ENCODE measurements around the gene RBM15.

DNA sequence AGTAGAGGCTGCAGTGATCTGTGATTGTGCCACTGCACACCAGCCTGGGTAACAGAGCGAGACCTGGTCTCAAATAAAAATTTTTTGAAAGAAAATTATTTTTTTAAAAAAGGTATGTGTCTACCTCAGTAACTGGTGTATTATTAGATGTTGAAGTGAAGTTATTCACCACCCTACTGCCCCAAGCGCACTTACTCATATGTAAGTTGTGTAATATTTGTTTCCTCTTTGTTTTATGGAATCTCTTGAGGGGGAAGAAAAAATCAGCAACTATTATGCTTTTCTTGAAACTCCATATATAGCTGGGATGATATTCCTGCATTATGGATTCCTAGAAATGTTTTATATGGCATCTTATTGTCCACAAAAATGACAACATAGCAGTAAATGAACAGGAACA is 21.3 kb downstream of the RBM15 start:
- no peak for TF ChIP-seq CTCF (IDR thresholded peaks at IDR 0.05)
- no peak for TF ChIP-seq POLR2A (IDR thresholded peaks at IDR 0.05)

All from adrenal gland (tissue), 5 donors.